ENCODE results near the gene DNAH17. TPM values are rescaled to one million over a fixed set of nuclear protein-coding genes. Genes with fewer than 3 reads are reported as not detected.

DNAH17 gene
- total RNA-seq, 2 donors from 2014 or later, result not detected

DNA sequence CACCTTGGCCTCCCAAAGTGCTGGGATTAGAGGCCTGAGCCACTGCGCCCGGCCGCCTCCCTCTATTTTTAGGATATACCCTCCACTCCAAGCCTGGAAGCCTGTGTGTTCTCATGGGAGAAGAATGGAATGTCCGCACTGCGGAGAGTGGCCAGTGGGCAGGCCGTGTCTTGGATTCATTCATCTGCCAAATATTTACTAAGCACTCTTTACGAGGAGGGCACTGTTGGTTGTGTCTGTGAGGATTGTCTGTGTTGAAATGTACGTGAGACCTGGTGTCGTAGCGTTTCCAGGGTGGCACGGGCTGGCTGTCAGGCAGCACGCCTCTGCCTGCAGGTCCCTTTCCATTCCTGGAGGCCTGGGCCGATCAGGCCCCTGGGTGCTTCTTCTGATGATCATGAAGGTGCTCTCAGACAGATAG is 179.5 kb downstream of the DNAH17 start:
- Histone ChIP-seq H3K4me3 (no peak overlapping the region), H3K36me3 (replicated peaks in 1 of 2; ENCODE audit: insufficient read depth in 1 of 2, low read depth in 2 of 2) (peaks cover 11 to 35% of the 10 kb centered on the region in 2 donors), H3K27ac (peak overlapping the region in 1 of 4 donors; percentile 56), H3K9me3 (no peaks in the 10 kb centered on the region), H3K4me1 (peaks cover 18% of the 10 kb centered on the region), H3K27me3 (no peaks in the 10 kb centered on the region)
- intact Hi-C loops (cut with DNase I), result no loop called here
- 71 to 72% methylated on average over 11 to 13 of the region's 13 CpGs for WGBS, 2 donors
- no peak for TF ChIP-seq POLR2A (IDR thresholded peaks at IDR 0.05)
- TF ChIP-seq, protein P1, sequence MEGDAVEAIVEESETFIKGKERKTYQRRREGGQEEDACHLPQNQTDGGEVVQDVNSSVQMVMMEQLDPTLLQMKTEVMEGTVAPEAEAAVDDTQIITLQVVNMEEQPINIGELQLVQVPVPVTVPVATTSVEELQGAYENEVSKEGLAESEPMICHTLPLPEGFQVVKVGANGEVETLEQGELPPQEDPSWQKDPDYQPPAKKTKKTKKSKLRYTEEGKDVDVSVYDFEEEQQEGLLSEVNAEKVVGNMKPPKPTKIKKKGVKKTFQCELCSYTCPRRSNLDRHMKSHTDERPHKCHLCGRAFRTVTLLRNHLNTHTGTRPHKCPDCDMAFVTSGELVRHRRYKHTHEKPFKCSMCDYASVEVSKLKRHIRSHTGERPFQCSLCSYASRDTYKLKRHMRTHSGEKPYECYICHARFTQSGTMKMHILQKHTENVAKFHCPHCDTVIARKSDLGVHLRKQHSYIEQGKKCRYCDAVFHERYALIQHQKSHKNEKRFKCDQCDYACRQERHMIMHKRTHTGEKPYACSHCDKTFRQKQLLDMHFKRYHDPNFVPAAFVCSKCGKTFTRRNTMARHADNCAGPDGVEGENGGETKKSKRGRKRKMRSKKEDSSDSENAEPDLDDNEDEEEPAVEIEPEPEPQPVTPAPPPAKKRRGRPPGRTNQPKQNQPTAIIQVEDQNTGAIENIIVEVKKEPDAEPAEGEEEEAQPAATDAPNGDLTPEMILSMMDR (IDR thresholded peaks at IDR 0.05), result no peak
- ATAC-seq (no peak), DNase-seq (no peak)

DNA sequence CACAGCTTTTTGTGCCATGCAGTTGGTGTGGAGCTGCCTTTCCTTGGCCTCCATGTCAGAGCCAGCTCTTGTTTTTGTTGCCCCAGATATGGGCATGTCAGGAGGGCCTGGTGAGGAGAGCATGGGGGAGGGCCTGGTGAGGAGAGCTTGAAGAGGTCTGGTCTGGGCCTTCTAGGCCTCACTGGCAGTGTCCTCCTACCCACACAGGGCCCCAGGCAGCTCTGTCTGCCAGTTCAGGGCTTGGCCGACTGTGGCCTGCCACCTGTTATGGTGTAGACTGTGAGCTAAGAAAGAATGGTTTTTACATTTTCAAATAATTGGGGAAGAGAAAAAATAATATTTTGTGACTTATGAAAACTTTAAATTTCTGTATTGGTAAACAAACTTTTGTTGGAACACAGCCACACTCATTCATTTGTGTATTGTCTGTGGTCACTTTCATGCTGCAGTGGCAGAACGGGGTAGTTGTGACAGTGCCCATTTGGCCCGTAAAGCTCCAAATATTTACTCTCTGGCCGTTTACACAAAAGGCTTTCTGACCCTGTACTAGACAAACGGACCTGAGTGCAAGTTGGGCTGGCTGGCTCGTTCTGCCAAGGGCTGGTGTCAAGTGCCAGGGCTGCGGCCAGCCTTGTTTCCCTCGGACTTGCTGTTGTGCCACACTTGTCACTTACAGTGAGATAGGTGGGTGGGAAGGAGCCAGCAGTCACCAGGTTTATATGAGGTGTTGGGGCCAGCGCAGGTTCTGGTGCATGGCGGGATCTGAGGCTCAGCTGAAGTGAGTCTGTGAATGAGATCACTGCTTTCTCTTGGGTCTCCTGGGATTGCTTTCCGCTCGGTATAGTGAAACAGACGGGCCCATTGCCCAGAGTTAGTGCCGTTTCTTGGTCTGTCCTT is 180.5 kb downstream of the DNAH17 start:
- Histone ChIP-seq H3K27me3 (no peaks in the 10 kb centered on the region), H3K27ac (peak overlapping the region in 3 of 4 donors; percentile 15 to 56 (median 42)), H3K36me3 (replicated peaks in 1 of 2; ENCODE audit: insufficient read depth in 1 of 2, low read depth in 2 of 2) (peaks cover 7 to 33% of the 10 kb centered on the region in 2 donors), H3K4me1 (peaks cover 18% of the 10 kb centered on the region), H3K4me3 (no peak overlapping the region), H3K9me3 (no peaks in the 10 kb centered on the region)
- ATAC-seq, result peak; percentile 92
- TF ChIP-seq POLR2A (IDR thresholded peaks at IDR 0.05), result no peak
- TF ChIP-seq, protein P1 (IDR thresholded peaks at IDR 0.05), result no peak
- intact Hi-C loops (cut with DNase I), result no loop called here
- WGBS, 2 donors, result 20 to 41% methylated on average over 10 to 14 of the region's 14 CpGs
- peak; percentile 74 to 90 (median 82) for DNase-seq

DNA sequence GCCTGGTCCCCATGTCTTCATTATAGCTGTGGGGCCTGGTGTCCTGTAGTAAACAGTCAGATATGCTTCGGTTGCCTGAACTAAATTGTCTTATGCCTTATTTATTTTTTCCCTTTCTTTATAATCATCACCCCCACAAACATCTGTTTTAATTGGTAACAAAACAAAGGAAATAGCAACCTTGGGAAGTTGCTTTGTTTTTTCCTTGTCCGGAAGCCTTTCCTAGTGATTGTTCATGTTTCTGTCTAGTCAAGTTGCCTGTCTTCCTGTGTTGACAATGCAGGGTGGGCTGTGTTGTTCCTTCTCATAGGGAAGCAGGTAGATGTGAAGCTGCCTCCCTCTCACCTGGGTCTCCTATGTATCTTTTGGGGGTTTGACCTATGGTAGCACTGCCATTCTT is 182.0 kb downstream of the DNAH17 start:
- Histone ChIP-seq H3K4me3 (no peak overlapping the region), H3K36me3 (replicated peaks in 1 of 2; ENCODE audit: insufficient read depth in 1 of 2, low read depth in 2 of 2) (peaks cover 3 to 22% of the 10 kb centered on the region in 2 donors), H3K27ac (no peak overlapping the region), H3K9me3 (no peaks in the 10 kb centered on the region), H3K4me1 (peaks cover 18% of the 10 kb centered on the region), H3K27me3 (no peaks in the 10 kb centered on the region)
- intact Hi-C loops (cut with DNase I), result no loop called here
- ATAC-seq (no peak), DNase-seq (no peak)
- no peak for TF ChIP-seq POLR2A (IDR thresholded peaks at IDR 0.05)
- TF ChIP-seq, protein P1 (IDR thresholded peaks at IDR 0.05), result no peak
- 90 to 91% methylated on average over 2 of the region's 2 CpGs for WGBS, 2 donors

DNA sequence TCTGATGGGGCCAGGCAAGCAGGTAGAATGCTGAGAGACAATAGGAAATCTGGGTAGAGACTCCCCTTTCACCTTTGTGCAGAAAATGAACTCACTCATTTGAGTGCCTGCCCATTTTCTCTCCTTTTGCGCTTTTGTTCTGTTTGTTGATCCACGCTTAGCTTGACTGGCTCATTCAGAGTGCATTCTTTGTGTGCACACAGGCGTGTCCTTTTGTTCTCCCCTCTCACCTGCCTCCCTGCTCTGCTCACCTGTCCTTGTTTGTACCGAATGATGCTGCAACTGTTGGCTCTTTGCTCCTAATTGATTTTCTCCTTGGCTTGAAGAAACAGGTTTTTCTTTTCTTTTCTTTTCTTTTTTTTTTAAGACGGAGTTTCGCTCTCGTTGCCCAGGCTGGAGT is 183.0 kb downstream of the DNAH17 start:
- 86 to 88% methylated on average over 7 of the region's 7 CpGs for WGBS, 2 donors
- H3K27me3 ChIP-seq, result no peaks in the 10 kb centered on the region
- H3K9me3 ChIP-seq, result no peaks in the 10 kb centered on the region
- intact Hi-C loops (cut with DNase I), result no loop called here
- ATAC-seq (no peak), DNase-seq (no peak)
- TF ChIP-seq, protein P1 (IDR thresholded peaks at IDR 0.05), result no peak
- H3K27ac ChIP-seq, result no peak overlapping the region
- no peak overlapping the region for H3K4me3 ChIP-seq
- peaks cover 18% of the 10 kb centered on the region for H3K4me1 ChIP-seq
- H3K36me3 ChIP-seq (replicated peaks in 1 of 2; ENCODE audit: insufficient read depth in 1 of 2, low read depth in 2 of 2), result peaks cover under 1 to 13% of the 10 kb centered on the region in 2 donors
